Measurements from ENCODE around the gene CHST2. TPM values are rescaled to one million over a fixed set of nuclear protein-coding genes. Genes with fewer than 3 reads are reported as not detected.

Gene CHST2
- total RNA-seq, 1 donor from 2014 or later: 5.9 TPM

- Histone ChIP-seq H3K4me1 (no peaks in the 10 kb centered on the region), H2AFZ (replicated peaks) (no peak overlapping the region), H3K27me3 (no peaks in the 10 kb centered on the region), H3F3A (ENCODE audit: low read depth) (no peaks in the 10 kb centered on the region), H3K4me2 (no peak overlapping the region), H3K9ac (no peak overlapping the region), H3K4me3 (no peak overlapping the region), H3K79me2 (ENCODE audit: low read depth) (no peaks in the 10 kb centered on the region), H3K27ac (no peak overlapping the region), H3K36me3 (no peaks in the 10 kb centered on the region), H4K20me1 (ENCODE audit: low read depth) (no peaks in the 10 kb centered on the region), H3K9me3 (ENCODE audit: low read depth) (no peaks in the 10 kb centered on the region)
- DNase-seq (ENCODE audit: low spot score): no peak
- peaks cover 8% of the 10 kb centered on the region for H3K36me3 Mint-ChIP-seq
- no peak overlapping the region for H3K27ac Mint-ChIP-seq
- H3K4me3 Mint-ChIP-seq: no peak overlapping the region
- H3K4me1 Mint-ChIP-seq: peaks cover 10% of the 10 kb centered on the region
- TF ChIP-seq EZH2 (IDR thresholded peaks at IDR 0.05): no peak
- no peak for TF ChIP-seq EZH2phosphoT487 (IDR thresholded peaks at IDR 0.05)
- no peak for TF ChIP-seq CTCF (IDR thresholded peaks at IDR 0.05)
- peaks cover 12% of the 10 kb centered on the region for H3K9me3 Mint-ChIP-seq
- H3K27me3 Mint-ChIP-seq (ENCODE audit: insufficient read depth, low read depth): peaks cover 11% of the 10 kb centered on the region
These were observed 38.2 kb upstream of the CHST2 start for GRCh38 chr3:143081365-143081764.

GRCh38 chr3:143081844-143082778, 37.5 kb upstream of the CHST2 start:
- H3K79me2 ChIP-seq (ENCODE audit: low read depth): no peaks in the 10 kb centered on the region
- no peaks in the 10 kb centered on the region for H3K9me3 ChIP-seq (ENCODE audit: low read depth)
- H3K27ac ChIP-seq: no peak overlapping the region
- H2AFZ ChIP-seq (replicated peaks): no peak overlapping the region
- H3F3A ChIP-seq (ENCODE audit: low read depth): no peaks in the 10 kb centered on the region
- DNase-seq (ENCODE audit: low spot score): no peak
- no peak overlapping the region for H3K27ac Mint-ChIP-seq
- no peaks in the 10 kb centered on the region for H3K27me3 ChIP-seq
- H4K20me1 ChIP-seq (ENCODE audit: low read depth): no peaks in the 10 kb centered on the region
- TF ChIP-seq EZH2phosphoT487 (IDR thresholded peaks at IDR 0.05) (no peak), CTCF (IDR thresholded peaks at IDR 0.05) (no peak), EZH2 (IDR thresholded peaks at IDR 0.05) (no peak)
- no peaks in the 10 kb centered on the region for H3K36me3 ChIP-seq
- no peaks in the 10 kb centered on the region for H3K4me1 ChIP-seq
- H3K36me3 Mint-ChIP-seq: peaks cover 8% of the 10 kb centered on the region
- peaks cover 12% of the 10 kb centered on the region for H3K9me3 Mint-ChIP-seq
- peaks cover 11% of the 10 kb centered on the region for H3K27me3 Mint-ChIP-seq (ENCODE audit: insufficient read depth, low read depth)
- no peak overlapping the region for H3K9ac ChIP-seq
- no peak overlapping the region for H3K4me2 ChIP-seq
- H3K4me1 Mint-ChIP-seq: peaks cover 10% of the 10 kb centered on the region
- H3K4me3 ChIP-seq: no peak overlapping the region
- H3K4me3 Mint-ChIP-seq: no peak overlapping the region

GRCh38 chr3:143083781-143084180, 35.8 kb upstream of the CHST2 start:
- H2AFZ ChIP-seq (replicated peaks): no peak overlapping the region

More at GRCh38 chr3:143083781-143084180, 35.8 kb upstream of the CHST2 start:
- Mint-ChIP-seq H3K27ac (no peak overlapping the region), H3K4me3 (no peak overlapping the region), H3K36me3 (peaks cover 8% of the 10 kb centered on the region), H3K27me3 (ENCODE audit: insufficient read depth, low read depth) (peaks cover 11% of the 10 kb centered on the region), H3K9me3 (peaks cover 23% of the 10 kb centered on the region), H3K4me1 (peaks cover 10% of the 10 kb centered on the region)
- Histone ChIP-seq H3F3A (ENCODE audit: low read depth) (no peaks in the 10 kb centered on the region), H4K20me1 (ENCODE audit: low read depth) (no peaks in the 10 kb centered on the region), H3K4me2 (no peak overlapping the region), H3K27me3 (no peaks in the 10 kb centered on the region), H3K36me3 (no peaks in the 10 kb centered on the region), H3K9me3 (ENCODE audit: low read depth) (no peaks in the 10 kb centered on the region), H3K79me2 (ENCODE audit: low read depth) (no peaks in the 10 kb centered on the region), H3K4me1 (no peaks in the 10 kb centered on the region), H3K27ac (no peak overlapping the region), H3K4me3 (no peak overlapping the region), H3K9ac (no peak overlapping the region)
- TF ChIP-seq CTCF (IDR thresholded peaks at IDR 0.05): no peak
- no peak for TF ChIP-seq EZH2phosphoT487 (IDR thresholded peaks at IDR 0.05)
- TF ChIP-seq EZH2 (IDR thresholded peaks at IDR 0.05): no peak
- no peak for DNase-seq (ENCODE audit: low spot score)
